GM20431 (cell line): Measurements from ENCODE around the gene AP3S1.

Experiments
- in situ Hi-C: fragments of 300-500 bp; cut with MseI, MboI; formaldehyde crosslinking; loops from one replicate; pipeline ENCODE4 v1.15.0; 2020; ENCODE audit warnings: low sequenced_read_pairs; ENCODE audit not compliant: unreplicated experiment

Gene AP3S1

GRCh38 chr5:115963566-115963965 lies 121.8 kb downstream of the AP3S1 start:
- in situ Hi-C loops, result no loop called here
